OCI-LY1 (cell line): ENCODE results near the gene GPR50.

Experiments used
- CTCF ChIP-seq: fragments of 200-600 bp; sonication (generic), shearing (Covaris generic); IDR thresholded peaks from 2 replicates; pipeline ENCODE4 v1.5.1; 2017; ENCODE audit warnings: mild to moderate bottlenecking, antibody characterized with exemption, low read length, moderate library complexity, mixed read lengths
- EZH2 ChIP-seq: fragments of 200-600 bp; sonication (generic), shearing (Covaris generic); IDR thresholded peaks from 2 replicates; pipeline ENCODE4 v1.8.0; 2017; ENCODE audit warnings: borderline replicate concordance, mixed run types, mild to moderate bottlenecking, antibody characterized with exemption, low read length, moderate library complexity, mixed read lengths

DNA sequence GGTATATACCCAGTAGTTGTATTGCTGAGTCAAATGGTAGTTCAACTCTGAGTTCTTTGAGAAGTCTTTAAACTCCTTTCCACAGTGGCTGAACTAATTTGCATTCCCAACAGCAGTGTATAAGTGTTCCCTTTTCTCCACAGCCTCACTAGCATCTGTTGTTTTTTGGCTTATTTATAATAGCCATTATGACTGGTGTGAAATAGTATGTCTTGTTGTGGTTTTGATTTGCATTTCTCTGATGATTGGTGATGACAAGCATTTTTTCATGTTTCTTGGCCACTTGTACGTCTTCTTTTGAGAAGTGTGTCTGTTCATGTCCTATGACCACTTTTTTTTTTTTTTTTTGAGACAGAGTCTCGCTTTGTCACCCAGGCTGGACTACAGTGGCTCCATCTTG, 30.5 kb downstream of the GPR50 start:
- no peak for TF ChIP-seq CTCF
- no peak for TF ChIP-seq EZH2
